Endothelial cell of umbilical vein (primary cell): ENCODE data around the gene TRAPPC4. TPM values are rescaled to one million over a fixed set of nuclear protein-coding genes. Genes with fewer than 3 reads are reported as not detected.
"Not testable (repeated sequence)": the region's sequence is repeated elsewhere in the genome, so short reads cannot be mapped to it uniquely, and the experiment has no call there.

Experiments used
- BruUV-seq: library from RNA; stranded (reverse); fragments of 400-500 nt; replicated peaks from 2 replicates; lab custom pipeline; 2021; lab: Mats Ljungman, UMichigan
- CTCF ChIA-PET: fragments of 300-600, 350-600 bp; sonication (Branson Sonifier 250); formaldehyde crosslinking; loops from one replicate; lab custom pipeline; 2021; ENCODE audit warnings: antibody characterized with exemption, inconsistent platforms; lab: Charles Lee
- POLR2A ChIA-PET: fragments of 300-600, 350-600 bp; sonication (Branson Sonifier 250); formaldehyde crosslinking; loops from one replicate; lab custom pipeline; 2021; ENCODE audit warnings: antibody characterized with exemption, inconsistent platforms; lab: Charles Lee
- DNase-seq: peaks from one replicate; pipeline ENCODE4 v3.0.0-alpha.2; 2011; ENCODE audit warnings: low read depth, low spot score
- FAIRE-seq: peaks from 2 replicates; lab custom pipeline; 2011; peaks lifted over from hg19 to GRCh38; lab: Jason Lieb, UNC
- H2AFZ ChIP-seq: 2 replicates; pipeline ENCODE4 v1.6.0; 2012; ENCODE audit warnings: low read depth, low read length, control low read depth, inconsistent platforms
- H3K27ac ChIP-seq: 2 replicates; pipeline ENCODE4 v1.5.1; 2011; ENCODE audit warnings: low read depth, mild to moderate bottlenecking, control low read depth, low read length, moderate library complexity; ENCODE audit not compliant: insufficient read depth
- H3K27me3 ChIP-seq, 2 experiments: 2 replicates each; pipeline versions ENCODE4 v1.6.0 to v1.6.1; 2011; ENCODE audit warnings: low read length in 2 of 2, mixed read lengths in 1 of 2; ENCODE audit not compliant: control insufficient read depth in 2 of 2, insufficient read depth in 2 of 2
- H3K36me3 ChIP-seq, 2 experiments: 2 replicates in 1 of 2; 3 replicates in 1 of 2; pipeline ENCODE4 v1.5.1; 2011; ENCODE audit warnings: low read length in 2 of 2, mild to moderate bottlenecking in 1 of 2, moderate library complexity in 1 of 2; ENCODE audit not compliant: control insufficient read depth in 2 of 2, insufficient read depth in 2 of 2; ENCODE audit errors: extremely low read depth in 1 of 2
- H3K4me1 ChIP-seq: 3 replicates; pipeline ENCODE4 v1.5.1; 2011; ENCODE audit warnings: mild to moderate bottlenecking, low read length; ENCODE audit not compliant: control insufficient read depth, insufficient read depth; ENCODE audit errors: extremely low read depth
- H3K4me2 ChIP-seq: 2 replicates; pipeline ENCODE4 v1.6.1; 2011; ENCODE audit warnings: low read length, control low read depth, mixed read lengths; ENCODE audit not compliant: insufficient read depth
- H3K4me3 ChIP-seq, 3 experiments: fragments of 200-600 bp in 1 of 3; sonication (generic), shearing (Covaris generic) in 1 of 3; replicated peaks in 1 of 3; 2 replicates each; pipeline ENCODE4 v1.5.1; 2011 to 2016; ENCODE audit warnings: control low read depth in 3 of 3, low read length in 3 of 3, mild to moderate bottlenecking in 2 of 3, inconsistent platforms in 1 of 3, low read depth in 1 of 3, moderate library complexity in 1 of 3; ENCODE audit not compliant: insufficient read depth in 1 of 3
- H3K79me2 ChIP-seq: 2 replicates; pipeline ENCODE4 v1.6.0; 2012; ENCODE audit warnings: low read length, inconsistent platforms; ENCODE audit not compliant: control insufficient read depth, insufficient read depth
- H3K9ac ChIP-seq: replicated peaks from 2 replicates; pipeline ENCODE3; 2011; ENCODE audit warnings: low read length, control low read depth; ENCODE audit not compliant: insufficient read depth; ENCODE audit errors: extremely low read depth
- H3K9me1 ChIP-seq: replicated peaks from 3 replicates; pipeline ENCODE4 v1.6.0; 2011; ENCODE audit warnings: mild to moderate bottlenecking, low read length; ENCODE audit not compliant: control insufficient read depth, insufficient read depth; ENCODE audit errors: extremely low read depth
- H3K9me3 ChIP-seq: replicated peaks from 2 replicates; pipeline ENCODE4 v1.5.1; 2012; ENCODE audit warnings: low read length, inconsistent platforms; ENCODE audit not compliant: control insufficient read depth, insufficient read depth
- H4K20me1 ChIP-seq: replicated peaks from 2 replicates; pipeline ENCODE3; 2011; ENCODE audit warnings: mild to moderate bottlenecking, low read length; ENCODE audit not compliant: control insufficient read depth, insufficient read depth; ENCODE audit errors: extremely low read depth
- CTCF ChIP-seq, 2 donors: IDR thresholded peaks; 1 replicate in 1 of 2; 2 replicates in 1 of 2; pipeline ENCODE4 v1.5.1; 2011; ENCODE audit warnings: low read length in 2 of 2, mild to moderate bottlenecking in 2 of 2, moderate library complexity in 2 of 2, control low read depth in 1 of 2, inconsistent platforms in 1 of 2, low read depth in 1 of 2; ENCODE audit not compliant: insufficient read depth in 1 of 2; ENCODE audit errors: extremely low read depth in 1 of 2
- EZH2 ChIP-seq: IDR thresholded peaks from 2 replicates; pipeline ENCODE4 v1.6.1; 2012; ENCODE audit warnings: borderline replicate concordance, low read depth, mild to moderate bottlenecking, moderate library complexity, low read length, inconsistent platforms; ENCODE audit not compliant: severe bottlenecking
- FOS ChIP-seq: IDR thresholded peaks from 2 replicates; pipeline ENCODE4 v1.6.1; 2011; ENCODE audit warnings: mild to moderate bottlenecking, low read length, moderate library complexity, borderline replicate concordance; ENCODE audit not compliant: insufficient read depth
- GATA2 ChIP-seq: IDR thresholded peaks from 2 replicates; pipeline ENCODE4 v1.7.0; 2011; ENCODE audit warnings: low read depth, mild to moderate bottlenecking, moderate library complexity, mixed read lengths, low read length; ENCODE audit not compliant: insufficient read length, insufficient read depth
- JUN ChIP-seq: IDR thresholded peaks from 2 replicates; pipeline ENCODE4 v1.6.1; 2011; ENCODE audit warnings: borderline replicate concordance, low read depth; ENCODE audit not compliant: insufficient read length, insufficient read depth
- MAX ChIP-seq: IDR thresholded peaks from 2 replicates; pipeline ENCODE4 v1.6.1; 2011; ENCODE audit not compliant: insufficient read depth, insufficient read length
- MYC ChIP-seq: IDR thresholded peaks from one replicate; pipeline ENCODE4 v1.6.1; 2011; ENCODE audit warnings: mild to moderate bottlenecking, low read depth, low read length
- POLR2A ChIP-seq: IDR thresholded peaks from 2 replicates; pipeline ENCODE4 v1.6.1; 2012; ENCODE audit warnings: low read depth, mild to moderate bottlenecking, control low read depth, low read length
- POLR2AphosphoS5 ChIP-seq: IDR thresholded peaks from 2 replicates; pipeline ENCODE4 v1.6.1; 2012; ENCODE audit warnings: low read depth, mild to moderate bottlenecking, control low read depth, low read length, moderate library complexity; ENCODE audit not compliant: insufficient read depth
- dilution Hi-C: fragments of 300-500 bp; cut with MboI; formaldehyde crosslinking; loops from one replicate; pipeline ENCODE4 v1.15.0; 2019; ENCODE audit warnings: low sequenced_read_pairs; ENCODE audit not compliant: extremely low pct_ligation_motif_present
- intact Hi-C: fragments of 100-400 bp; cut with micrococcal nuclease; formaldehyde crosslinking; loops from one replicate; pipeline ENCODE4 v1.10.0; 2022
- polyA plus RNA-seq, 4 experiments: library from polyadenylated mRNA; depleted of rRNA in 3 of 4; stranded (reverse) in 3 of 4; unstranded in 1 of 4; fragments of >200 nt; gene quantifications; 2 replicates each; pipeline versions ENCODE4 v1.2.1 to v1.2.3, GENCODE V29; 2011 to 2012; ENCODE audit warnings: missing spikeins in 1 of 4
- total RNA-seq: library from RNA; stranded (reverse); gene quantifications from 2 replicates; pipeline ENCODE4 v1.2.3, GENCODE V29; 2021

TRAPPC4 gene
- total and polyA plus RNA-seq, 2 donors (not counting 3 experiments of a cell fraction or from before 2014, with no cell fraction given), result 64.2 to 224 TPM

GRCh38 chr11:119038884-119039283 is 20.3 kb downstream of the TRAPPC4 start:
- Histone ChIP-seq H3K27ac (no peak overlapping the region), H3K27me3 (peaks cover 0 to 1% of the 10 kb centered on the region in 2 experiments), H3K4me1 (no peaks in the 10 kb centered on the region), H4K20me1 (no peaks in the 10 kb centered on the region), H2AFZ (no peak overlapping the region), H3K9me1 (no peaks in the 10 kb centered on the region), H3K79me2 (no peaks in the 10 kb centered on the region), H3K4me2 (no peak overlapping the region), H3K36me3 (no peaks in the 10 kb centered on the region), H3K9ac (no peak overlapping the region), H3K9me3 (no peaks in the 10 kb centered on the region), H3K4me3 (no peak overlapping the region)
- FAIRE-seq (no peak), DNase-seq (no peak)
- intact Hi-C loops, result no loop called here
- dilution Hi-C loops, result no loop called here
- POLR2A ChIA-PET, result no interaction called here
- TF ChIP-seq MAX, result no peak
- TF ChIP-seq CTCF (IDR thresholded peaks at IDR 0.05; ENCODE audit: extremely low read depth in 1 of 2, insufficient read depth in 1 of 2, low read depth in 1 of 2, low read length in 2 of 2), result no peak
- TF ChIP-seq MYC, result no peak
- TF ChIP-seq POLR2AphosphoS5, result no peak
- TF ChIP-seq FOS, result no peak
- no peak for TF ChIP-seq EZH2
- TF ChIP-seq GATA2, result no peak
- no peak for TF ChIP-seq POLR2A
- TF ChIP-seq JUN, result no peak
- no TSS peak for BruUV-seq
- CTCF ChIA-PET, result no interaction called here

- intact Hi-C loops, BruUV-seq, H3K9me3 ChIP-seq, H2AFZ ChIP-seq, H3K27ac ChIP-seq, POLR2A ChIA-PET, dilution Hi-C loops, H4K20me1 ChIP-seq, H3K36me3 ChIP-seq, FAIRE-seq, DNase-seq, H3K4me3 ChIP-seq, CTCF ChIA-PET, H3K4me2 ChIP-seq, H3K79me2 ChIP-seq, H3K4me1 ChIP-seq, H3K9ac ChIP-seq, H3K27me3 ChIP-seq, H3K9me1 ChIP-seq: not testable (repeated sequence)
Observed at GRCh38 chr11:119039471-119039870, 20.9 kb downstream of the TRAPPC4 start.
